Calu3 (cell line): ENCODE measurements around the gene HELZ. TPM values are rescaled to one million over a fixed set of nuclear protein-coding genes. Genes with fewer than 3 reads are reported as not detected.

Experiments used
- BruUV-seq: library from RNA; stranded (reverse); fragments of 400-500 nt; replicated peaks from 2 replicates; lab custom pipeline; 2021; lab: Mats Ljungman, UMichigan
- CTCF ChIA-PET: fragments of 300-600 bp; sonication (Branson Sonifier 250); formaldehyde crosslinking; loops from one replicate; lab custom pipeline; 2022; ENCODE audit warnings: antibody characterized with exemption; lab: Charles Lee
- DNase-seq: peaks from one replicate; pipeline ENCODE4 v3.0.0; 2022
- H3K27ac Mint-ChIP-seq: one replicate; pipeline ENCODE4 v1.8.0; 2022; ENCODE audit warnings: mixed read lengths; ENCODE audit not compliant: unreplicated experiment
- H3K27me3 Mint-ChIP-seq: one replicate; pipeline ENCODE4 v1.8.0; 2022; ENCODE audit warnings: mixed read lengths; ENCODE audit not compliant: unreplicated experiment
- H3K36me3 Mint-ChIP-seq: one replicate; pipeline ENCODE4 v1.8.0; 2022; ENCODE audit warnings: mild to moderate bottlenecking, moderate library complexity, mixed read lengths; ENCODE audit not compliant: insufficient read depth, unreplicated experiment
- H3K4me1 Mint-ChIP-seq: one replicate; pipeline ENCODE4 v1.8.0; 2022; ENCODE audit warnings: mild to moderate bottlenecking, low read depth, mixed read lengths; ENCODE audit not compliant: unreplicated experiment
- H3K4me3 Mint-ChIP-seq: one replicate; pipeline ENCODE4 v1.8.0; 2022; ENCODE audit warnings: mild to moderate bottlenecking, low read depth, moderate library complexity, mixed read lengths; ENCODE audit not compliant: unreplicated experiment
- H3K9me3 Mint-ChIP-seq: one replicate; pipeline ENCODE4 v1.8.0; 2022; ENCODE audit warnings: low read depth, mixed read lengths; ENCODE audit not compliant: unreplicated experiment
- intact Hi-C: fragments of 100-400 bp; cut with micrococcal nuclease; formaldehyde crosslinking; loops from one replicate; pipeline ENCODE4 v1.10.0; 2022; ENCODE audit not compliant: unreplicated experiment
- total RNA-seq: library from RNA; stranded (reverse); gene quantifications from 2 replicates; pipeline ENCODE4 v1.2.3, GENCODE V29; 2022
- TF ChIP-seq, protein P1 (sequence below): fragments of 200-600 bp; IDR thresholded peaks from one replicate; pipeline ENCODE4 v1.8.0; 2022; ENCODE audit warnings: antibody characterized with exemption; ENCODE audit not compliant: unreplicated experiment

The HELZ gene
- total RNA-seq, 1 experiment from 2014 or later = 60.8 TPM

- no peaks in the 10 kb centered on the region for H3K36me3 Mint-ChIP-seq
- no peaks in the 10 kb centered on the region for H3K4me1 Mint-ChIP-seq
- TF ChIP-seq, protein P1, sequence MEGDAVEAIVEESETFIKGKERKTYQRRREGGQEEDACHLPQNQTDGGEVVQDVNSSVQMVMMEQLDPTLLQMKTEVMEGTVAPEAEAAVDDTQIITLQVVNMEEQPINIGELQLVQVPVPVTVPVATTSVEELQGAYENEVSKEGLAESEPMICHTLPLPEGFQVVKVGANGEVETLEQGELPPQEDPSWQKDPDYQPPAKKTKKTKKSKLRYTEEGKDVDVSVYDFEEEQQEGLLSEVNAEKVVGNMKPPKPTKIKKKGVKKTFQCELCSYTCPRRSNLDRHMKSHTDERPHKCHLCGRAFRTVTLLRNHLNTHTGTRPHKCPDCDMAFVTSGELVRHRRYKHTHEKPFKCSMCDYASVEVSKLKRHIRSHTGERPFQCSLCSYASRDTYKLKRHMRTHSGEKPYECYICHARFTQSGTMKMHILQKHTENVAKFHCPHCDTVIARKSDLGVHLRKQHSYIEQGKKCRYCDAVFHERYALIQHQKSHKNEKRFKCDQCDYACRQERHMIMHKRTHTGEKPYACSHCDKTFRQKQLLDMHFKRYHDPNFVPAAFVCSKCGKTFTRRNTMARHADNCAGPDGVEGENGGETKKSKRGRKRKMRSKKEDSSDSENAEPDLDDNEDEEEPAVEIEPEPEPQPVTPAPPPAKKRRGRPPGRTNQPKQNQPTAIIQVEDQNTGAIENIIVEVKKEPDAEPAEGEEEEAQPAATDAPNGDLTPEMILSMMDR = no peak
These were observed 212.6 kb downstream of the HELZ start for GRCh38 chr17:67032382-67032781.

DNA sequence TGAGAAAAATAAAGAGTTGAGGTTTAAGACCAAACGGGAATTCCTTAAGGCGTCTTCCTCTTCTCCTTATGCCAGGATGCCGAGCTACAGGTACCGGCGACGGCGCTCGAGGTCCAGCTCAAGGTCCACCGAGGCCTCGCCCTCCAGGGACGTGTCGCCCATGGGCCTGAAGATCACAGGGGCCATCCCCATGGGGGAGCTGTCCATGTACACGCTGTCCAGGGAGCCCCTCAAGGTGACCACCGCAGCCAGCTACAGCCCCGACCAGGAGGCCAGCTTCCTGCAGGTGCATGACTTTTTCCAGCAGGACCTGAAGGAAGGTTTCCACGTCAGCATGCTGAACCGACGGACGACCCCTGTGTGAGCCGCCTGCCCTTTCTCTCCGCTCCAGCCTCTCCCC is 214.4 kb downstream of the HELZ start:
- intact Hi-C loops = no loop called here
- H3K27me3 Mint-ChIP-seq = peaks cover 20% of the 10 kb centered on the region
- no TSS peak for BruUV-seq

More at GRCh38 chr17:67032382-67032781, 212.6 kb downstream of the HELZ start:
- Mint-ChIP-seq H3K27me3 (peaks cover 37% of the 10 kb centered on the region), H3K9me3 (peaks cover 9% of the 10 kb centered on the region), H3K4me3 (no peak overlapping the region), H3K27ac (no peak overlapping the region)
- DNase-seq = no peak
- CTCF ChIA-PET = no interaction called here
- intact Hi-C loops = no loop called here
- BruUV-seq = no TSS peak

DNA sequence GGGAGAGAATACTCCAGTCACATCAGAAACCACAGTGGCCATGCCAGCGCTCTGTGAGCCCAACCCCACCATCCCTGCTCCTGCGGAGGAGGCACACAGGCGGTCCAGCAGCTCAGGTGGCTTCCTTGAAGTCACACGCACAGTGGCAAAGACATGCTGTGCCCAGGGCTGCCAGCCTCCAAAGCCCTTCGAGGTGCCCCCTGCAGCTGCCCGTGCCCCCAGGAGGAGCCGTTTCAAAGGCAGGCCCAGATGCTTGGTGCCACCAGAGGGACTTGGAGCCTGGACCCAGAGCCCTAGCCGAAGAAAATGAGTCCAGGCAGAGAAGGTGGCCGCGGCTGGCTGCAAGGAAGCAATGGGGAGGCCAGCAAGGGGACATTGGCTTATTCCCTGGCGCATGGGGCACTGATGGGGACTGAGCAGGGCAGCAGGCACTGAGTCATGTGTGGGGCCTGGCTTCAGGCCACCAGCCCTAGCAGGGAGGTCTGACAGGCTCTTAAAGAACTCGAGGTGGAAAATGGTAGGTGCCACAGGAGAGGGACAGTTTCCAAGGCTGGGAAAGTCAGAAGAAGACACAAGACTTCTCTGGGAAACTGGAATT is 217.9 kb downstream of the HELZ start:
- no peaks in the 10 kb centered on the region for H3K27me3 Mint-ChIP-seq

More for the DNA sequence above, 214.4 kb downstream of the HELZ start:
- Mint-ChIP-seq H3K36me3 (no peaks in the 10 kb centered on the region), H3K4me3 (no peak overlapping the region), H3K4me1 (no peaks in the 10 kb centered on the region), H3K27ac (no peak overlapping the region), H3K9me3 (peaks cover 4% of the 10 kb centered on the region)
- TF ChIP-seq, protein P1 = no peak
- no peak for DNase-seq
- CTCF ChIA-PET = interaction anchor here (0.6 kb wide), 1 partner anchor 9 kb away, joined by 4 read pairs; no protein-coding TSS in a partner anchor

DNA sequence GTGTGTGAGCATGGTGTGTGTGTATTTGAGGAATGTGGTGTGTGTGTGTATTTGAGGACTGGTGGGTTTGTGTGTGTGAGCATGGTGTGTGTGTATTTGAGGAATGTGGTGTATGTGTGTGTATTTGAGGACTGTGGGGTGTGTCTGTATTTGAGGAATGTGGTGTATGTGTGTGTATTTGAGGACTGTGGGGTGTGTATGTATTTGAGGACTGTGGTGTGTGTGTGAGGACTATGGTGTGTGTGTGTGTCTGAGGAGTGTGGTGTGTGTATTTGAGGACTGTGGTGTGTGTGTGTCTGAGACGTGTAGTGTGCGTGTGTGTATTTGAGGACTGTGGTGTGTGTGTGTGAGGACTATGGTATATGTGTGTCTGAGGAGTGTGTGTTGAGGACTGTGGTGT is 218.7 kb downstream of the HELZ start:
- no TSS peak for BruUV-seq

More for the DNA sequence above, 217.9 kb downstream of the HELZ start:
- no peaks in the 10 kb centered on the region for H3K4me1 Mint-ChIP-seq
- intact Hi-C loops = no loop called here
- TF ChIP-seq, protein P1 = no peak
- no peaks in the 10 kb centered on the region for H3K36me3 Mint-ChIP-seq
- DNase-seq = peak; percentile 34
- CTCF ChIA-PET = no interaction called here
- H3K9me3 Mint-ChIP-seq = no peaks in the 10 kb centered on the region
- no TSS peak for BruUV-seq
- H3K27ac Mint-ChIP-seq = no peak overlapping the region
- no peak overlapping the region for H3K4me3 Mint-ChIP-seq

More for the DNA sequence above, 218.7 kb downstream of the HELZ start:
- Mint-ChIP-seq H3K4me1 (no peaks in the 10 kb centered on the region), H3K4me3 (no peak overlapping the region), H3K9me3 (no peaks in the 10 kb centered on the region), H3K27me3 (no peaks in the 10 kb centered on the region), H3K36me3 (no peaks in the 10 kb centered on the region), H3K27ac (no peak overlapping the region)
- TF ChIP-seq, protein P1 = no peak
- no peak for DNase-seq
- intact Hi-C loops = no loop called here
- CTCF ChIA-PET = no interaction called here
